COR-L47 (cell line): ENCODE results near the gene GMPR2.

Experiments used
- DNase-seq: peaks from one replicate; lab custom pipeline; 2025; lab: John Stamatoyannopoulos, UW

GMPR2 gene

DNA sequence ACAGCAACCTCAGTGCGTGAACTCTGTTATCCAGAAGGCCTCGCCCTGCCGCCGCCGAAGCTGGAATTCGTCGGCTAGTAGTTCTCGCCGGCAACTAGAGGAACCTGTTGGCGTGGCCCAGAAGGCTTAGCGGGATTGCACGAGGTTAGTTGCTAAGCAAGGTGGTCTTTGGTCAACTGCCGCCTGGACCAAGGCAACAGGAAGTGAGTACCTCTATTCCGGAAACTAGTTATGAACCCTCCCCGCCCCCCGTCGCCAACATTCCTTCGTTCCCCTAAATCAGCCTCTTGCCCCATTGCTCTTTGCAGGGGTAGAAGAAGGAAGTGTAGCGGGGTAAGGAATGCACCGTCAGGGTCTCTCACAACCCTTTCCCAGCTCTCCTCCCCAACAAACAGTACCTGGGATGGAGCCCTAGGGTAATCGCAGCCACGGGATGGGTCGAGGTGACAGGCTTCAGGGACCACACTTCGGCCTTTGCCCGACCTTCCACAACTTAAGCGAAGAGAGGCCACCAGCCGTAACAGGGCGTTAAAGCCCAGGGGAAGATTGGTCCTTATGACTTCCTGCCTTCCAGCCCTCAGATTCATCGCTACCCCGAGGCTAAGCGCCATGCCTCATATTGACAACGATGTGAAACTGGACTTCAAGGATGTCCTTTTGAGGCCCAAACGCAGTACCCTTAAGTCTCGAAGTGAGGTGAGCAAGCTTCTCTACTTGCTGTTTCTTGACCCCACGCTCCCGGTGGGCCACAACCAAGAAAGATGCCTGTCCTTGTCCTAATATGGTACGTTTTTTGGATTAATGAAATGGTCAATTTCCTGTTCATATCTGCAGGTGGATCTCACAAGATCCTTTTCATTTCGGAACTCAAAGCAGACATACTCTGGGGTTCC lies at the start of gene GMPR2:
TSS of gene GMPR2 (plus strand) at position 285 of the 893 bp plus-strand sequence. CDS start at position 610, 325 bp downstream.
- no peak for DNase-seq

DNA sequence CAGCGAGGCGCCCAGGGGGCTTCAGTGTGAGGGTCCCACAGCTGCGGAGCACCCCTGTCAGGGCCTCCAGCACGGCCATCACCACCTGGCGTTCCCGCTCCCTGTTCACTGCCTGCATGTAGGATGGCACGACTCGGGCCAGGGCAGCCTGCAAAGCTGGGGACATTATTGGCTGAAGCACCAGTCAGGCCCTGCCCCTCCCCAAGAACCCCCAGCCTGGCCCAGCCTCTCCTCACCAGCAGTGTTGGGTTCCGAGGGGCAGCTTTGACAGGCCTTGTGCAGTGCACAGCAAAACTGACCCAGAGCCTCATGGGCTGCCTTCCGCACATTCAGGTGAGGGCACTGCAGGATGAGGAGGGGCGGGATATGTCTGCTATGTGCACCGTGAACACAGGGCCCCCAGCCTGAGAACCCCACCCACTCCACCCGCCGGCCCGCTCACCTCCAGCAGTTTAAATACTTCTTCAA lies 49.7 kb upstream of the GMPR2 start:
- no peak for DNase-seq

GRCh38 chr14:24184104-24184970 lies 48.4 kb upstream of the GMPR2 start:
- no peak for DNase-seq

DNA sequence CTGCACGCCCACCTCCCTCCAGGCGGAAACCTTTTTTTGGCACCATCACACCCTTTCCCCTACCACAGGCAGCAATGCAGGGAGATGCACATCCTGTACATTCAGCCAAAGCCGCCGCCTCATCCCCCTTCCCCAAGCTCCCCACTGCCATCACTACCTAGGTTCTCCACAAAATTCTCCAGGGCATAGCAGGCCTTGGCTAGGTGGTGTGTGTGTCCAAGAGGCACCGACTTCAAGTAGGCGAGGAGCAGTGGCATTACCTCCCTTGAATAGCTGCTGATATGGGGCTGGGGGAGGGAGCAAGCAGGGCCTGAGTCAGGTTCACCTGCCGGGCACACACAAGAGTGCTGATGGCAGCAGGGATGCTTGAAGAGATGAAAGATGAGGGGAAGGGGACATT lies 47.7 kb upstream of the GMPR2 start:
- DNase-seq, result no peak

DNA sequence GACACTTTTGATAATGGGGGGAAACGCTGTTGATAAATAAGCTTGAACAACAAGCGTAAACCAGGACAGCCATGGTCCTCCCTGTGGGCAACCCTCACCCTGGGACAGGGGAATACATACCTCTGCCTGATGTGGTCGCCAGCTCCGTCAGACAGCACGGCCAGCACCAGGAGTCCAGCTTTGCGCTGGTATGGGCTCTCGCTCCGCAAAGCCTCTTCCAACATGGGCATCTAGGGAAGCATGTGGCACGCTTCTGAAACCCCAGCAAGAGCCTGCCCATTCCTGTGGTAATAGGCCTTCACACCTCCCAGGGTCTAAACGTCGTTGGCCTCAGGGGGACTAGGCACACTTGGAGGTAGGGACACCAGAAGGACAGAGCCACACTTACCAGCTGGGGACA lies 47.0 kb upstream of the GMPR2 start:
- DNase-seq, result no peak

DNA sequence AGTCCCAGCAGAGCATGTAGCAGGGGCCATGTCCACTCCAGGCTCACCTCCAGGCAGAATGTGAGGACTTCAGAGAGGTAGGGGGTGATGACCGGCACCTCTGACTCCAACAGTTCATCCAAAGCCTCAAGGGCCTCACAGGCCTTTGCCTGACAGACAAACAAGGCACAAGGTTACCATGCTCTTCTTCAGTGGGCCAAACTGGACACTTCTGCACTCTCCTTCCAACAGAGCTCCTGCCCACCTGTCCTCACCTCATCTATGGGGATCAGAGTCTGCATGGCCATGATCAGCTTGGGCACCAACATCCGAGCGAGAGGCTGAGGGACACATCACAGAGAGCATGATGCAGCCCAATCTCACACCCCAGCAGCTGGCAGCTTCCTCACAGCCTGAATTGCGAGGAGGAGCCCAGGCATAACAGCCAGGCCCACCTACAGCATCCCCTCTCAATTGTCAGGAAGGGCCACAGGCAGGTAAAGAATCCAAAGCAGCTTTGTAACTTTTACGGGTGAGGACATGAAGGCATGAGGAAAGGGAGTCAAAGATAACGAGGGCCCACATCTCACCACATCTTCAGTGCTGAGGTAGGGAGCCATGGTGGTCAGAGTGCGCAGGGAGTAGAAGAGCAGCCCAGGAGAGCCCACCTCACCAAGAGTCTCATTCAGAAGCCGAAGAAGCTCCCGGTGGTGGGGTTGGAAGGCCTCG lies 45.7 kb upstream of the GMPR2 start:
- no peak for DNase-seq

DNA sequence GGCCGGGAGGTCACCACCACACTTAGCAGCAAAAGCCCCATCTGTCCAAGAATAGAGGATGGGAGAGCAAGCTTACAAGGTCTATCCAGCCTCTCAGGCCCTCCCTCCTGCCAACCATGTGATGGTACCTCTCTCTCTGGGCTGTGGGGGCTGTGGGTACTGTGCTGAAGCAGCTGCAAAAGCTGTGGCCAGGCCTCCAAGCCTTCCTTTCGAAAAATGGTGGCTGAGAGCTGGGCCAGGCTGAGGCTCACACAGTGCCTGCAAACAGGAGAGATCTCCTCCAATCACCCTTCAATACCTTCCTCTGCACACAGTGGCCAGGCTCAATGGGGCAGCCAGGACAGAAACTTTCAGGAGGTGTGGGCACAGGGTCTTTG lies 45.2 kb upstream of the GMPR2 start:
- DNase-seq, result no peak

GRCh38 chr14:24188251-24189058 lies 44.3 kb upstream of the GMPR2 start, which contains the start of gene IPO4:
IPO4 (minus strand) TSS chr14:24188816; CDS start chr14:24188787, 29 bp downstream.
- peak; percentile 98 for DNase-seq

DNA sequence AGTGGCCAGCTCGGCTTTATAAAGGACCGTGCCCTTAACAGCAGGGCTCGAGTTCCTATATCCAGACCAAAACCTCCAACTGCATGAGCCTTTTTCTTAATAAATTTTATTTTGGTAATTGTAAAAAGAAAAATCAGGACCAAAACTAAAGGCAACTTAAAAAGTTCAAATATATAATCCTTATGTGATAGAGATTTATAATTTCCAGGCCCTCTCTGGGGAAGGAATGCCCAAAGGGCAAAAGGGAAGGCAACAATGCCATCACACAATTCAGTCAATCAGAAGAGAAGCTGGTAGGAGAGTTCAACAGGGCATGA lies 43.7 kb upstream of the GMPR2 start:
- no peak for DNase-seq

GRCh38 chr14:24189460-24189859 lies 43.3 kb upstream of the GMPR2 start:
- DNase-seq, result no peak

GRCh38 chr14:24190416-24190815 lies 42.3 kb upstream of the GMPR2 start:
- no peak for DNase-seq

DNA sequence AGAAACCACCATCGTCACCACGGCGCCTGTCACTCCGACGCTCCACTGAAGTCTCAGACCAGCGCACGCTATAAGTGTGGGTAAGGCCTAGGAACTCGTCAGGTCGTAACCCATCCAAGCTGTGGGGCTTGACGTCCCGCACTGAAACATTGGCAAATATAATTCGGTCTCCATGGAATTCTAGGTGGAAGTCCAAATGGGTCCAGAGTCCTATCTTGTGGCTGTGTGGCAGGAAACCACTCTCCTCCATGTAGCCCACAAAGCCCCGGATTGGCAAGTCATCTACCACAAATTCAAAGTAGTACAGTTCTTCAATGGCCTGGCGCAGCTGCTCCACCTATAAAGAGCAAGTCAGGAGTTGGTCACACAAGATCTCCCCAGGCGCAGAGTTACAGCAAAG lies 39.8 kb upstream of the GMPR2 start:
- DNase-seq, result no peak

DNA sequence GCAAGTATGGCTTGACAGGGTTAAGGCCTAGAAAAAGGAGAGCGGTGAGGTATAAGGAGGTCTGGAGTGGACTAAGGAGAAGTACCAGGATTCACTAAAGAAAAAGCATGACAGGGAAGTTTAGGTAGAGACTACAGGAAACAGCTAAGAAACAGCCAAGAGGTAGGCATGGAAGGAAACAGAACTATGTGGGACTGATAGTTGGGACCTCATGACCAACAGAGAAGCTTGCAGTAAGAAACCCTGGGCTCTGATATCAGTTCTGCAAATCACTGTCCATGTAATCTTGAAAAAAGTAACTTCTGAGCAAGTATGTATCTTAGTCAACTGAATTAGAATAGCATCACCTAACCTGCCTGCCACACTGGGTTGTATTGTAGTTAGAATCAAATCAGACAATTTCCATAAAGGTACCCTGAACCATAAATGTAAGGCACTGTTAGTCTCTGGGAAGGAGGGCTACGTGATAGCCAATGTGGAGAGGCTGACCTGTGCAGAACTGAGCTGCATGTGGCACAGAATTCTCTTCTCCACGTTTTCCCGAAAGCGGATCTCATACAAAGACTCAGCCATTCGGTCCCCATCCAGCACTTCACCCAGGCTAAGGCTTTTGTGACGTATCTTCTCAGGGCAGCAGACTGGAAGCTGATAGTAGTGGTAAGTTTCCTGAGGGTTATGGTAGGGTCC lies 38.4 kb upstream of the GMPR2 start:
- no peak for DNase-seq

GRCh38 chr14:24194873-24195185 lies 37.9 kb upstream of the GMPR2 start:
- DNase-seq, result no peak

GRCh38 chr14:24195186-24196070 lies 37.3 kb upstream of the GMPR2 start, which contains the start of gene TM9SF1:
TM9SF1 (minus strand) TSS chr14:24195441; CDS start chr14:24195019, 422 bp downstream.
- DNase-seq, result peak; percentile 76

- no peak for DNase-seq
Observed at GRCh38 chr14:24196071-24197055, 36.4 kb upstream of the GMPR2 start.

DNA sequence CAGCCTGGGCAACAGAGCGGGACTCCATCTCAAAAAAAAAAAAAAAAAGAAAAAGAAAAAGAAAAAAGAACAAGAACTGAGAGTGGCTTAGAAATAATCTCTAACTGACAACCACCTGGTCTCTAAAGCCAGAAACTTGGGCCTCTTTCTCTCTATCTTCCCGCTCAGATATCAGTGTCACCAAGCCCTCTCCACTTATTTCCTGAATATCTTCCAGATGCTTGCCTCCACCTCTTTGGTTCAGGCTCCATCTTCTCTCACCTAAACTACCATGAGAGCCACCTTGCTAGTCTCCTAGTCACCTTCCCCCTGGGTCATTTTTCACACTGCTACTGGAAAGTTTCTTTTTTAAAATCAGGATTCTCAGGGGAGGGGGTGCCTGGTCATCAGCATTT lies 35.7 kb upstream of the GMPR2 start:
- DNase-seq, result no peak

DNA sequence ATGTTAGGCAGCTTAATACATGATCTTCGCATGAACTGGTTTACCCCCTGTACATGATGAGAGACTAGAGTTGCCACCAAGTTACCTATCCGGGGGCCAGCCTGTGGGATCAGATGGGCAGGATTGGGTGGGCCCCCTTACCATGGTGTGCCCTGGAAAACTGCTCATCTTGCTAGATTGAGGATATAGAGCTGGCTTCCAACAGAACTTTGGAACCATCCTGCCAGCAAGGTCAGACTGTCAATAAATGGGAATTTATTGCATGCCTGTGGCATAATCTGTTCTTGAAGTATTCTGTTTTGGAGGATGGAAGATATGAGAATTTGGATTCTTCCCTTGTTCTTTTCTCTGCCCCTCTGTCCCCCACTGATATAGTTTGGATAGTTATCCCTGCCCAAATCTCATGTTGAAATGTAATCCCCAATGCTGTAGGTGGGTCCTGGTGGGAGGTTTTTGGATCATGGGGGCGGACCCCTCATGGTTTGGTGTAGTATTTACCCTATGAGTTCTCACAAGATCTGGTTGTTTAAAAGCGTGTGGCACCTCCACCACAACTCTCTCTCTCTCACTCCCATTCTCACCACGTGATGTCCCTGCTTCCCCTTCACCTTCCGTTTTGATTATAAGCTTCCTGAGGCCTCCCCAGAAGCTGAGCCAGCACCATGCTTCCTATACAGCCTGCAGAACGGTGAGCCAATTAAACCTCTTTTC lies 33.8 kb upstream of the GMPR2 start:
- DNase-seq, result no peak
